ENCODE results near the gene TEX48. TPM values are rescaled to one million over a fixed set of nuclear protein-coding genes. Genes with fewer than 3 reads are reported as not detected.
A peak's percentile ranks its signal among the peaks of the same experiment; 100 is the strongest.

TEX48 gene
- total and polyA plus RNA-seq, 2 donors (not counting 1 experiment from before 2014, with no cell fraction given): not detected

DNA sequence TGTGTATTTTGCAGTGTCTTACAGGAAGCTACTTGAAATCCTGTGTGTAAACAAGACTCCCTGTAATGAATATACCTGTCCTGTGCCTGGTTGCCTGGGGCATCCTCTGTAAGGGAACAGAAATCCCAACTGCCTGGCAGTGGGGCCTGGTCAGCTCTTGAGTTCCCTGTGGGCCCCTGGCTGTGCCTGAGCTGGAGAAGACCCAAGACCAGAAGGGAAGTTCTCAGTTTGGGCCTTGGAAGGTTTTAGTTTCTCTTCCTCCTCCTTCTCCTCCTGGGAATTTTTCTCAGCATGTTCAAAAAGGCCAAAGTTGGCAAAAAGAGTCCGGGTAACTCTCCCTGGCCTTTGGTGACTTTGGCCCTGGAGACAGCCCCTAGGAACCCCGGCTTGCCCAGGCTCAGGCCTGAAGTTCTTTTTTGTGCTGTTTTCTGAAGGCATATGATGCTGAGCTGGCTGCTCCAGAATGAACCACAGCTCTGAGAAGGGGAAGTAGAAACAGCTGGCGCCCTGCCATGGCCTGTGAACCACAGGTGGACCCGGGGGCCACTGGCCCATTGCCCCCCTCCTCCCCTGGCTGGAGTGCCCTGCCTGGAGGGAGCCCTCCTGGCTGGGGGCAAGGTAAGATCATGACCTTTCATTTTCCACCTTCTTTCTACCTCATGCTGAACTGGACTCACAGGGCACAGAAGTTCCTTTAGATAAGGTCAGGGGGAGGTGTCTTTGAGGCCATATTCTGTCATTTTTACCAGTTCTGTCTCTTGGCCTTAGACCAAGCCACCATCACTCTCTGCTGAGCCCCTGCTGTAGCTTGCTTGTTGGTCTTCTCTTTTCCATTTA is 65.1 kb downstream of the TEX48 start:
- Histone ChIP-seq H3K27me3 (replicated peaks in 1 of 4; ENCODE audit: control extremely low read depth in 1 of 4, control insufficient read depth in 3 of 4, insufficient read depth in 4 of 4, low read length in 3 of 4) (no peaks in the 10 kb centered on the region), H3K4me1 (ENCODE audit: control insufficient read depth in 2 of 2, insufficient read depth in 2 of 2, low read length in 2 of 2) (peaks cover 74 to 93% of the 10 kb centered on the region in 2 donors), H4K20me1 (ENCODE audit: control insufficient read depth, insufficient read depth, low read length, poor library complexity, severe bottlenecking) (no peaks in the 10 kb centered on the region), H3K36me3 (replicated peaks in 1 of 2; ENCODE audit: control extremely low read depth in 1 of 2, control insufficient read depth in 1 of 2, extremely low read depth in 1 of 2, insufficient read depth in 2 of 2, low read length in 1 of 2) (peaks cover 0 to 20% of the 10 kb centered on the region in 2 experiments), H3K4me2 (replicated peaks; ENCODE audit: low read depth, low read length, poor library complexity, severe bottlenecking) (peak overlapping the region; percentile 72), H3K9me3 (ENCODE audit: control extremely low read depth in 1 of 3, control insufficient read depth in 2 of 3, insufficient read depth in 1 of 3, low read length in 2 of 3) (no peaks in the 10 kb centered on the region), H3K27ac (ENCODE audit: low read length in 2 of 2) (peak overlapping the region; percentile 81 to 89), H3K9ac (ENCODE audit: low read length) (no peak overlapping the region), H3K79me2 (ENCODE audit: control insufficient read depth, insufficient read depth, low read length) (peaks cover 72% of the 10 kb centered on the region), H2AFZ (ENCODE audit: insufficient read depth, low read depth, low read length, poor library complexity, severe bottlenecking) (peak overlapping the region; percentile 13), H3K4me3 (ENCODE audit: control extremely low read depth in 1 of 5, extremely low read depth in 1 of 5, insufficient read depth in 1 of 5, low read depth in 2 of 5, low read length in 4 of 5) (peak overlapping the region in 1 of 5 experiments; percentile 18)
- no peaks in the 10 kb centered on the region for H3K9me3 Mint-ChIP-seq (ENCODE audit: insufficient read depth)
- peaks cover 72% of the 10 kb centered on the region for H3K4me1 Mint-ChIP-seq
- DNase-seq (peak; percentile 88), ATAC-seq (ENCODE audit: low read depth) (peak; percentile 80)
- H3K27me3 Mint-ChIP-seq: no peaks in the 10 kb centered on the region
- intact Hi-C loops (cut with micrococcal nuclease): loop anchor here (1.0 to 10.0 kb wide), 3 partner anchors 52 to 166 kb away; no protein-coding TSS in a partner anchor
- ChIA-PET CTCF (interaction anchor here (0.9 to 8.8 kb wide), 11 partner anchors 12 to 277 kb away, joined by 3 to 76 read pairs (median 4); partner anchors contain the start of gene ATP6V1G1), POLR2A (interaction anchor here (0.7 to 1.7 kb wide), 9 partner anchors 22 to 263 kb away, joined by 3 to 14 read pairs (median 4); partner anchors contain the start of gene ATP6V1G1)
- H3K4me3 Mint-ChIP-seq: peak overlapping the region; percentile 79
- TF ChIP-seq CTCF (IDR thresholded peaks at IDR 0.05): no peak
- TF ChIP-seq EZH2 (IDR thresholded peaks at IDR 0.05; ENCODE audit: borderline replicate concordance, insufficient read depth, low read depth, low read length, poor library complexity, severe bottlenecking): no peak
- 0% methylated on average over 2 of the region's 4 CpGs for WGBS (ENCODE audit: insufficient coverage)
- H3K27ac Mint-ChIP-seq: peak overlapping the region; percentile 98

Other genes with a start within 250 kb of the TEX48 start
- gene WHRN, start 176.7 kb downstream of the TEX48 start, total RNA-seq: 95.7 and 96.6 TPM in 2 replicates
- gene WHRN, start 176.7 kb downstream of the TEX48 start, polyA plus RNA-seq: 19.2 and 19.4 TPM in 2 replicates
- 83.1 and 86.8 TPM in 2 replicates for gene ATP6V1G1, start 94.4 kb downstream of the TEX48 start, total RNA-seq
- 150 and 155 TPM in 2 replicates for gene ATP6V1G1, start 94.4 kb downstream of the TEX48 start, polyA plus RNA-seq
- gene TMEM268, start 70.9 kb downstream of the TEX48 start, total RNA-seq: 35.0 and 35.3 TPM in 2 replicates
- gene TMEM268, start 70.9 kb downstream of the TEX48 start, polyA plus RNA-seq: 28.3 and 34.0 TPM in 2 replicates
- not detected in 2 replicates for gene TEX53, start 24.4 kb downstream of the TEX48 start, total RNA-seq
- not detected in 2 replicates for gene TEX53, start 24.4 kb downstream of the TEX48 start, polyA plus RNA-seq
- not detected in 2 replicates for gene TNFSF15, start 123.8 kb upstream of the TEX48 start, total RNA-seq
- gene TNFSF15, start 123.8 kb upstream of the TEX48 start, polyA plus RNA-seq: 0.01 and 0.03 TPM in 2 replicates
- gene TNFSF8, start 248.4 kb upstream of the TEX48 start, total RNA-seq: 1.6 and 1.9 TPM in 2 replicates
- 2.6 and 4.1 TPM in 2 replicates for gene TNFSF8, start 248.4 kb upstream of the TEX48 start, polyA plus RNA-seq